GM12892 (cell line): ENCODE data around the gene PSMG4.

Experiments used
- POLR2A ChIP-seq: IDR thresholded peaks from 2 replicates; pipeline ENCODE4 v1.6.1; 2011; ENCODE audit warnings: low read depth, low read length, control low read depth
- POLR2AphosphoS5 ChIP-seq: IDR thresholded peaks from 2 replicates; pipeline ENCODE4 v1.6.1; 2011; ENCODE audit warnings: low read depth, low read length, control low read depth

GRCh38 chr6:3284436-3284876 is 25.7 kb downstream of the PSMG4 start:
- TF ChIP-seq POLR2A (no peak), POLR2AphosphoS5 (no peak)
